Colonic mucosa (tissue), 4 donors: ENCODE measurements around the gene CHMP6. TPM values are rescaled to one million over a fixed set of nuclear protein-coding genes. Genes with fewer than 3 reads are reported as not detected.

Experiments used
- DNase-seq: peaks from one replicate; pipeline ENCODE4 v3.0.0-alpha.2; 2020
- H3K27ac ChIP-seq: fragments of 200-600 bp; one replicate; pipeline ENCODE4 v1.8.0; 2021
- H3K27me3 ChIP-seq: fragments of 200-600 bp; one replicate; pipeline ENCODE4 v1.8.0; 2021
- H3K36me3 ChIP-seq: fragments of 200-600 bp; one replicate; pipeline ENCODE4 v1.8.0; 2021
- H3K4me1 ChIP-seq: fragments of 200-600 bp; one replicate; pipeline ENCODE4 v1.8.0; 2021; ENCODE audit warnings: mild to moderate bottlenecking
- H3K4me3 ChIP-seq: fragments of 200-600 bp; one replicate; pipeline ENCODE4 v1.8.0; 2021
- H3K9ac ChIP-seq, 2 donors: one replicate each; pipeline ENCODE4 v1.7.0; 2013; ENCODE audit warnings: control low read depth in 2 of 2, low read depth in 2 of 2, low read length in 2 of 2
- H3K9me3 ChIP-seq: fragments of 200-600 bp; one replicate; pipeline ENCODE4 v1.8.0; 2021
- intact Hi-C: fragments of 100-400 bp; cut with DNase I; formaldehyde crosslinking; loops from one replicate; pipeline ENCODE4 v1.14.1; 2022
- total RNA-seq, 2 donors: library from RNA; stranded (reverse); fragmentation: NEBNext Ultra II Directional in 1 of 2; extraction: Animal tissue kit (Norgen Biotek cat#: 25700) in 1 of 2; gene quantifications; one replicate each; pipeline ENCODE4 v1.2.1, GENCODE V29; 2021
- TF ChIP-seq, protein P1 (sequence below): fragments of 200-600 bp; IDR thresholded peaks from one replicate; pipeline ENCODE4 v1.8.0; 2022; ENCODE audit warnings: antibody characterized with exemption, mild to moderate bottlenecking
- donor health status: healthy.
- donor health status: DM: no; HTN: no; CAD: no.
- donor health status: DM: no; HTN: no; CAD: no.

CHMP6 gene
- total RNA-seq, 2 donors from 2014 or later = 29.1 to 43.5 TPM

DNA sequence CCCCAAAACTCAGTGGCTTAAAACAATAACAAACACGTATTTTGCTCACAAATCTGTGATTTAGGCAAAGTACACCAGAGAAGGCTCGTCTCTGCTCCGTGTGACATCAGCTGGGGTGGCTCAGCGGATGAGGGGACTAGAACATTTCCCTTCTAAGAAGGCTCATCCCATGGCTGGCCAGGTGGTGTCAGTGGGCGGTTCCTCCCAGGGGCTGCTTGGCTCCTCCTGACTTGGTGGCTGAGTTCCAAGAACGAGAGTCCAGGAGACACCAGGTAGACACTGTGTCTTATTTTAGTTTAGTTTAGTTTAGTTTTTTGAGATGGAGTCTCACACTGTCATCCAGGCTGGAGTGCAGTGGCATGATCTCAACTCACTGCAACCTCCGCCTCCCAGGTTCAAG, 5.6 kb upstream of the CHMP6 start:
- H3K27me3 ChIP-seq = peaks cover 10% of the 10 kb centered on the region
- no peak overlapping the region for H3K27ac ChIP-seq
- intact Hi-C loops = no loop called here
- no peaks in the 10 kb centered on the region for H3K36me3 ChIP-seq
- H3K4me3 ChIP-seq = no peak overlapping the region
- no peak overlapping the region for H3K9ac ChIP-seq
- TF ChIP-seq, protein P1, sequence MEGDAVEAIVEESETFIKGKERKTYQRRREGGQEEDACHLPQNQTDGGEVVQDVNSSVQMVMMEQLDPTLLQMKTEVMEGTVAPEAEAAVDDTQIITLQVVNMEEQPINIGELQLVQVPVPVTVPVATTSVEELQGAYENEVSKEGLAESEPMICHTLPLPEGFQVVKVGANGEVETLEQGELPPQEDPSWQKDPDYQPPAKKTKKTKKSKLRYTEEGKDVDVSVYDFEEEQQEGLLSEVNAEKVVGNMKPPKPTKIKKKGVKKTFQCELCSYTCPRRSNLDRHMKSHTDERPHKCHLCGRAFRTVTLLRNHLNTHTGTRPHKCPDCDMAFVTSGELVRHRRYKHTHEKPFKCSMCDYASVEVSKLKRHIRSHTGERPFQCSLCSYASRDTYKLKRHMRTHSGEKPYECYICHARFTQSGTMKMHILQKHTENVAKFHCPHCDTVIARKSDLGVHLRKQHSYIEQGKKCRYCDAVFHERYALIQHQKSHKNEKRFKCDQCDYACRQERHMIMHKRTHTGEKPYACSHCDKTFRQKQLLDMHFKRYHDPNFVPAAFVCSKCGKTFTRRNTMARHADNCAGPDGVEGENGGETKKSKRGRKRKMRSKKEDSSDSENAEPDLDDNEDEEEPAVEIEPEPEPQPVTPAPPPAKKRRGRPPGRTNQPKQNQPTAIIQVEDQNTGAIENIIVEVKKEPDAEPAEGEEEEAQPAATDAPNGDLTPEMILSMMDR = no peak
- no peaks in the 10 kb centered on the region for H3K9me3 ChIP-seq
- DNase-seq = no peak
- no peaks in the 10 kb centered on the region for H3K4me1 ChIP-seq

DNA sequence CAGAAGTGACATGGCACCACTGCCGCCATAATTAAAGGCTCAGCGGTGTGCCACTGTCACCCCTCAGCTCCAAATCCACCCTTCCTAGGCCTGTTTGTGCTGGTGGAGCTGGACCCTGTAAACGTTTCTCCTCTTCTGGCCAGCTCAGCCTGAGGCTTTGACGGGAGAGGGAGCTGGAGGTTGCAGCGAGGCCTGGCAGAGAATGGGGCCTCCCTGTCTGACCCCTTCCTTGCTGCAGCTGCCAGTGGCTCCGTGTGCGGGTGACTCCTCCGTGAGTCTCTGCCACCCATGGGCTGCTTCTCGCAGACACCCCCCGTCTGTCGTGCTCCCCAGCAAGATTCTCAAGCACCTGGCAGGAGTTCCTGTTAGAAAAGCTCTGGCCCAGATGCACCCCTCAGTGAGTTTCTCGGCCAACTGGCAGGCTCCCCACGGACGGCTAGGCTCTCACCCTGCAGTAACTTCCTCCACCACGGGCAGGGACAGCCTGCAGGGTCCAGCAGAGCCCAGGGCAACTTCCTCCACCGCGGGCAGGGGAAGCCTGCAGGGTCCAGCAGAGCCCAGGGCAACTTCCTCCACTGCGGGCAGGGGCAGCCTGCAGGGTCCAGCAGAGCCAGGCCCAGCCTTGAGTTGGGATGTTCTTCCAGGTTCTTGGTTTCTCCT, 4.7 kb upstream of the CHMP6 start:
- Histone ChIP-seq H3K36me3 (no peaks in the 10 kb centered on the region), H3K9me3 (no peaks in the 10 kb centered on the region), H3K27me3 (peaks cover under 1% of the 10 kb centered on the region), H3K4me3 (no peak overlapping the region), H3K4me1 (no peaks in the 10 kb centered on the region), H3K9ac (no peak overlapping the region), H3K27ac (no peak overlapping the region)
- no peak for DNase-seq
- intact Hi-C loops = no loop called here
- TF ChIP-seq, protein P1 = no peak

DNA sequence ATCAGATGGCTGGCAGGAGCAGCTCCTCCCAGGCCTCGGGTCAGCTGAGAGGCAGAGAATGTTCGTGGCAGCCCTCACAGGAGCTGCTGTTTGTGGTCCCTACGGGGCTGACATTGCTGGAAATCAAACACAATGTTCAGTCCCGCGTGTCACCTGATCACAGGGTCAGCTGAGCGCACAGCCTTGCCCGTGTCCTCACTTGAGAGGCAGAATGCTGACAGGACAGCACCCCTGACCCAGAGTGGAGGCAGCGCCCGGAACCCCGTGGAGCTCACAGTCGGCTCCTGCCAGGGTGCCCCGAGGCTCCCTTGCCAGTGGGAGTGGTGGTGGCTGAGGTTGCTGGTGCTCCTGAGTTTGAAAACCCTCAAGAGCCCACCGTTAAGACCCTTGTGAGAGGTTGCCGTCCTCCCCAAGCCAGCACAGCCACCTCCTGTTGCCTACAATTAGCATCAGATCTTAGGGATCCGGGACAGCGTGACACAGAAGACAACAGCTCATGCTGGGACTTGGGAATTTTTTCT, 3.6 kb upstream of the CHMP6 start:
- intact Hi-C loops = no loop called here
- Histone ChIP-seq H3K9ac (peak overlapping the region in 1 of 2 donors; percentile 30), H3K4me1 (no peaks in the 10 kb centered on the region), H3K27ac (no peak overlapping the region), H3K4me3 (no peak overlapping the region), H3K27me3 (no peaks in the 10 kb centered on the region), H3K9me3 (no peaks in the 10 kb centered on the region), H3K36me3 (no peaks in the 10 kb centered on the region)
- TF ChIP-seq, protein P1 = no peak
- no peak for DNase-seq

DNA sequence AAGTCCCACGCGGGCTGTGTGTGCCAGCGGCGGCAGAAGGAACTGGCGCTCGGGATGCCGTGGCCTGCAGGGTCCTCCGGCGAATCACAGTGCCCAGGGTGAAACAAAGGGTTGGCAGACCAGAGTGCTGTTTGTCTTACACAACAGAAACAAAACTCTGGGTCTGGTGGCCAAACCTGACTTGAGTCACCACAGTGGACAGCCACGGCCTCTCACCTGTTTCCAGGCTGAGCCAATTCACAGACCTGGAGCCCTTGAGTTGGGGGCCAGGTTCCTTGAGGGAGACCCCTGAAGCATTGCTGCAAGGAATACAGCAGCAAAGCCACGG, 2.1 kb upstream of the CHMP6 start:
- H3K27me3 ChIP-seq = no peaks in the 10 kb centered on the region
- TF ChIP-seq, protein P1 = no peak
- no peaks in the 10 kb centered on the region for H3K9me3 ChIP-seq
- intact Hi-C loops = no loop called here
- no peak overlapping the region for H3K27ac ChIP-seq
- peaks cover 6% of the 10 kb centered on the region for H3K4me1 ChIP-seq
- H3K36me3 ChIP-seq = no peaks in the 10 kb centered on the region
- no peak for DNase-seq
- H3K4me3 ChIP-seq = no peak overlapping the region
- peak overlapping the region; percentile 2 to 31 for H3K9ac ChIP-seq

DNA sequence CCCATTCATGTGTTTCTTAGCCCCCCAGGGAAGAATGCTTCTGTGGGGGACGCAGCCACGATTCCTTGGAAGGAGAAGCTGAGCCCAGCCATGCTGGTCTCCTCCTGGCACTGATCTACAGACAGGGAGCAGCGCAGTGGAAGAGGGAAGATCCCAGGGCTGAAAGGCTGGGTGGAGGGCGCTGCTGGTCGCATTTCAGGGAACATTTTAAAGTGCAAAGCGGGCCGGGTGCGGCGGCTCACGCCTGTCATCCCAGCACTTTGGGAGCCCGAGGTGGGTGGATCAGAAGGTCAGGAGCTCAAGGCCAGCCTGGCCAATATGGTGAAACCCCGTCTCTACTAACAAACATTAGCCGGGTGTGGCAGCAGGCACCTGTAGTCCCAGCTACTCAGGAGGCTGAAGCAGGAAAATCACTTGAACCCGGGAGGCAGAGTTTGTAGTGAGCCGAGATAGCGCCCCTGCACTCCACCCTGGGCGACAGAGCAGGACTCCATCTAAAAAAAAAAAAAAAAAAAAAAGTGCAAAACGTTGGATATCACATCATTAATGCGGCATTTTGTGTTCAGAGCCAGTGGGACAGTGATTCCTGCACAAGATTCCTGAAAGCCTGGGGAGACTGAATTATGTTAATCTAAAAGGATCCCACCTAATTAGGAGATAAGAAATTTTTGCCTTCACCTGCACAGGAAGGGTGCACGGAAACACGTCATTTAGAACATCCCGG, 558 bp upstream of the CHMP6 start:
- intact Hi-C loops = no loop called here
- peak overlapping the region; percentile 91 for H3K4me3 ChIP-seq
- no peaks in the 10 kb centered on the region for H3K27me3 ChIP-seq
- peaks cover 6% of the 10 kb centered on the region for H3K4me1 ChIP-seq
- TF ChIP-seq, protein P1 = no peak
- peak overlapping the region; percentile 76 to 92 for H3K9ac ChIP-seq
- H3K9me3 ChIP-seq = no peaks in the 10 kb centered on the region
- peak overlapping the region; percentile 34 for H3K27ac ChIP-seq
- no peaks in the 10 kb centered on the region for H3K36me3 ChIP-seq
- peak; percentile 57 for DNase-seq
